Gastrocnemius medialis (tissue), 4 donors: Measurements from ENCODE around the gene RRP36.

Experiments used
- POLR2A ChIP-seq, 2 donors: fragments of 450-650 bp; IDR thresholded peaks; one replicate each; pipeline ENCODE4 v1.6.1; 2017; ENCODE audit warnings: antibody characterized with exemption in 2 of 2, mild to moderate bottlenecking in 2 of 2, moderate library complexity in 2 of 2
- TF ChIP-seq, protein P1 (sequence below), 5 experiments: fragments of 450-650 bp in 3 of 5; fragments of 200-600 bp in 2 of 5; sonication (generic) in 2 of 5; IDR thresholded peaks in 4 of 5; conservative IDR thresholded peaks in 1 of 5; 1 replicate in 4 of 5; 2 replicates in 1 of 5; pipeline ENCODE4 v1.5.1; 2016 to 2019; ENCODE audit warnings: antibody characterized with exemption in 5 of 5, mild to moderate bottlenecking in 3 of 5, moderate library complexity in 3 of 5

DNA sequence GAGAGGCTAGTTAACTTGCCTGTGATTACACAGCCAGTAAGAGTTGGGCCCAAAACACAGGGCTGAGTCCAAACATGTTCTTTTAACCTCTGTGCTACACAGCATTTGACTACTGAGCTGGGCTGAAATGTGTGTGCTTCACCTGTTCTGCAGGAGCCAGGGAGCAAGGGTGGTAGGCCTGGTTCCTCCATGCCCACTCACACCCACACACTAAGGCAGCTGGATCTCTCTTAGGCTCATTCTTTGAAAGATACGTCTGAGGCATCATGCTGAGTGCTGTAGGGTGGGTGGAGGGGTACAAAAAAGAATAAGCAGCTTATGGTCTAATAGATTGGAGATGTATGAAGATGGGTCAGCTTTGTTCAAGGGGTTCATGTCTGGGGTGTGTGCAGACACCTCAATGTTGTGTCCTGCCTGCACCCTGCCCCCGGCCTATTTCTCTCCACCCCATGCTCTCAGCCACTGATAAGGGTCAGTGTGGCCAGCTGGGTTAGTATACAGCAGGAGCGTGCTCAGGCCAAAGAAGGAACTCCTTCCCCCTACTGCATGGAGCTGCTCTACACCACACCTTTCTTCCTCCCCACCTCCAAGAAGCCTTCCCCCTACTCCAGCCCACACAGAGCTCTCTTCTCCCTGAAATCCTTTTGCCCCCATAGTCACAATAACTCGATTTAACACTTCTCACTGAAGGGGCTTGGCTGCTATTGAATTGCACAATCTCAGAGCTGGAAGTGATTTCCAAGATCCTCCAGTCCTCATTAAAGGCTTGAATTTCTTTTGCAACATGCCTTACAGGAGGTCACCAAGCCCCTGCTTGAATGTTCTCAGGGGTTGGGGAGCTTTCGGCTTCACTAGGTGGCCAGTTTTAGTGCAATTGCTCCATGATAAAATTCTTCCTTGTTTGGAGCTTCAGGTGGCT, 33.6 kb upstream of the RRP36 start:
- TF ChIP-seq, protein P1, sequence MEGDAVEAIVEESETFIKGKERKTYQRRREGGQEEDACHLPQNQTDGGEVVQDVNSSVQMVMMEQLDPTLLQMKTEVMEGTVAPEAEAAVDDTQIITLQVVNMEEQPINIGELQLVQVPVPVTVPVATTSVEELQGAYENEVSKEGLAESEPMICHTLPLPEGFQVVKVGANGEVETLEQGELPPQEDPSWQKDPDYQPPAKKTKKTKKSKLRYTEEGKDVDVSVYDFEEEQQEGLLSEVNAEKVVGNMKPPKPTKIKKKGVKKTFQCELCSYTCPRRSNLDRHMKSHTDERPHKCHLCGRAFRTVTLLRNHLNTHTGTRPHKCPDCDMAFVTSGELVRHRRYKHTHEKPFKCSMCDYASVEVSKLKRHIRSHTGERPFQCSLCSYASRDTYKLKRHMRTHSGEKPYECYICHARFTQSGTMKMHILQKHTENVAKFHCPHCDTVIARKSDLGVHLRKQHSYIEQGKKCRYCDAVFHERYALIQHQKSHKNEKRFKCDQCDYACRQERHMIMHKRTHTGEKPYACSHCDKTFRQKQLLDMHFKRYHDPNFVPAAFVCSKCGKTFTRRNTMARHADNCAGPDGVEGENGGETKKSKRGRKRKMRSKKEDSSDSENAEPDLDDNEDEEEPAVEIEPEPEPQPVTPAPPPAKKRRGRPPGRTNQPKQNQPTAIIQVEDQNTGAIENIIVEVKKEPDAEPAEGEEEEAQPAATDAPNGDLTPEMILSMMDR (IDR thresholded peaks at IDR 0.05 in 4 of 5, conservative IDR thresholded peaks at IDR 0.05 in 1 of 5): no peak
- no peak for TF ChIP-seq POLR2A (IDR thresholded peaks at IDR 0.05)
